Measurements from ENCODE around the gene MAK.

GRCh38 chr6:10838794-10839333, 525 bp upstream of the MAK start:
- TF ChIP-seq CTCF (IDR thresholded peaks at IDR 0.05 in 8 of 11, conservative IDR thresholded peaks at IDR 0.05 in 3 of 11) (no peak), POLR2A (IDR thresholded peaks at IDR 0.05) (no peak), POLR2AphosphoS5 (IDR thresholded peaks at IDR 0.05) (no peak)
